Adrenal gland (tissue), 5 donors: Measurements from ENCODE around the gene SPNS1.
A peak's percentile ranks its signal among the peaks of the same experiment; 100 is the strongest.

ENCODE experiments used
- CTCF ChIP-seq, 6 experiments: fragments of 450-650 bp in 4 of 6; fragments of 200-600 bp in 2 of 6; sonication (generic) in 1 of 6; IDR thresholded peaks; 1 replicate in 5 of 6; 2 replicates in 1 of 6; pipeline versions ENCODE4 v1.5.1 to v1.8.0; 2016 to 2021; ENCODE audit warnings: antibody characterized with exemption in 6 of 6, mild to moderate bottlenecking in 2 of 6, moderate library complexity in 1 of 6
- POLR2A ChIP-seq, 2 donors: fragments of 450-650 bp; IDR thresholded peaks; one replicate each; pipeline ENCODE4 v1.6.1; 2017; ENCODE audit warnings: antibody characterized with exemption in 2 of 2, mild to moderate bottlenecking in 2 of 2, moderate library complexity in 1 of 2
- donor health status: DM: no; HTN: no; CAD: no.

GRCh38 chr16:28925386-28926228 is 49.0 kb upstream of the SPNS1 start:
- TF ChIP-seq CTCF (IDR thresholded peaks at IDR 0.05): no peak
- TF ChIP-seq POLR2A (IDR thresholded peaks at IDR 0.05): peak; percentile 62
